ENCODE data around the gene CTAGE8.
"Not testable (repeated sequence)": the region's sequence is repeated elsewhere in the genome, so short reads cannot be mapped to it uniquely, and the experiment has no call there.

The CTAGE8 gene

GRCh38 chr7:144269188-144269587 is at the start of gene CTAGE8:
CTAGE8 (minus strand) TSS chr7:144269288; CDS start chr7:144269250, 38 bp downstream.
- FAIRE-seq: not testable (repeated sequence)

GRCh38 chr7:144317537-144317936 is 48.4 kb upstream of the CTAGE8 start:
- not testable (repeated sequence) for FAIRE-seq

GRCh38 chr7:144311872-144312469 is 42.9 kb upstream of the CTAGE8 start, which contains the start of gene OR2A1:
OR2A1 (plus strand) TSS chr7:144312419; CDS start chr7:144318125, 5,706 bp downstream.
- FAIRE-seq: not testable (repeated sequence)

GRCh38 chr7:144311218-144311617 is 42.1 kb upstream of the CTAGE8 start:
- FAIRE-seq: not testable (repeated sequence)

GRCh38 chr7:144309702-144310101 is 40.6 kb upstream of the CTAGE8 start:
- not testable (repeated sequence) for FAIRE-seq

- not testable (repeated sequence) for FAIRE-seq
These were observed 36.1 kb upstream of the CTAGE8 start for GRCh38 chr7:144305156-144305555.

- FAIRE-seq: not testable (repeated sequence)
These were observed 34.5 kb upstream of the CTAGE8 start for GRCh38 chr7:144303607-144304006.

- not testable (repeated sequence) for FAIRE-seq
These were observed 33.7 kb upstream of the CTAGE8 start for GRCh38 chr7:144302578-144303303.

GRCh38 chr7:144293794-144294499 is 24.9 kb upstream of the CTAGE8 start:
- FAIRE-seq: not testable (repeated sequence)

GRCh38 chr7:144292384-144293161 is 23.5 kb upstream of the CTAGE8 start:
- FAIRE-seq: not testable (repeated sequence)

- FAIRE-seq: not testable (repeated sequence)
These were observed 22.5 kb upstream of the CTAGE8 start for GRCh38 chr7:144291607-144292006.

GRCh38 chr7:144287171-144287784 is 18.2 kb upstream of the CTAGE8 start:
- FAIRE-seq: not testable (repeated sequence)

GRCh38 chr7:144283716-144284115 is 14.6 kb upstream of the CTAGE8 start:
- FAIRE-seq: not testable (repeated sequence)

- FAIRE-seq: not testable (repeated sequence)
These were observed 13.4 kb upstream of the CTAGE8 start for GRCh38 chr7:144282490-144282889.

GRCh38 chr7:144281981-144282380 is 12.9 kb upstream of the CTAGE8 start:
- not testable (repeated sequence) for FAIRE-seq

GRCh38 chr7:144280010-144280409 is 10.9 kb upstream of the CTAGE8 start:
- not testable (repeated sequence) for FAIRE-seq

- FAIRE-seq: not testable (repeated sequence)
These were observed 6.2 kb upstream of the CTAGE8 start for GRCh38 chr7:144275281-144275680.

- FAIRE-seq: not testable (repeated sequence)
These were observed 4.4 kb downstream of the CTAGE8 start, which contains the start of gene OR2A7 for GRCh38 chr7:144264692-144265091. OR2A7 (minus strand) TSS chr7:144264792; CDS start chr7:144259628, 5,164 bp downstream.

- FAIRE-seq: not testable (repeated sequence)
These were observed 7.0 kb downstream of the CTAGE8 start for GRCh38 chr7:144262128-144262527.

GRCh38 chr7:144259067-144259466 is 10.0 kb downstream of the CTAGE8 start:
- FAIRE-seq: not testable (repeated sequence)

GRCh38 chr7:144256112-144256511 is 13.0 kb downstream of the CTAGE8 start:
- no peak for FAIRE-seq

GRCh38 chr7:144255471-144255897 is 13.6 kb downstream of the CTAGE8 start:
- no peak for FAIRE-seq

All from A204.1 (cell line).